Panc1 (cell line): ENCODE measurements around the gene SHC3. TPM values are rescaled to one million over a fixed set of nuclear protein-coding genes. Genes with fewer than 3 reads are reported as not detected.

Experiments
- ATAC-seq: fragments of 200-7000 bp; cut with Tn5 transposase; 2 replicates; pipeline ENCODE4 v1.9.1; 2020; ENCODE audit warnings: mild to moderate bottlenecking, moderate library complexity
- BruUV-seq: library from RNA; stranded (reverse); fragments of 400-500 nt; replicated peaks from 2 replicates; lab custom pipeline; 2021; lab: Mats Ljungman, UMichigan
- CTCF ChIA-PET: fragments of 300-600 bp; sonication (Branson Sonifier 250); formaldehyde crosslinking; loops from one replicate; lab custom pipeline; 2022; ENCODE audit warnings: antibody characterized with exemption; lab: Charles Lee
- POLR2A ChIA-PET: fragments of 300-600 bp; sonication (Branson Sonifier 250); formaldehyde crosslinking; loops from one replicate; lab custom pipeline; 2022; ENCODE audit warnings: antibody characterized with exemption; lab: Charles Lee
- DNase-seq: peaks from one replicate; pipeline ENCODE4 v3.0.0-alpha.2; 2010; ENCODE audit warnings: low read depth, low spot score
- H3K27ac ChIP-seq: 2 replicates; pipeline ENCODE4 v1.5.1; 2011; ENCODE audit warnings: mild to moderate bottlenecking, low read length, inconsistent platforms
- H3K27me3 ChIP-seq: fragments of 200-500 bp; sonication (Bioruptor generic); 2 replicates; pipeline ENCODE4 v1.6.0; 2014; ENCODE audit warnings: low read length, inconsistent platforms; ENCODE audit not compliant: control insufficient read depth, insufficient read depth
- H3K36me3 ChIP-seq: fragments of 200-500 bp; sonication (Bioruptor generic); 2 replicates; pipeline ENCODE4 v1.5.1; 2014; ENCODE audit warnings: inconsistent platforms, mild to moderate bottlenecking, low read length, moderate library complexity; ENCODE audit not compliant: control insufficient read depth, insufficient read depth
- H3K4me1 ChIP-seq: 2 replicates; pipeline ENCODE4 v1.5.1; 2011; ENCODE audit warnings: inconsistent platforms, mild to moderate bottlenecking, low read length, moderate library complexity; ENCODE audit not compliant: control insufficient read depth, insufficient read depth
- H3K4me3 ChIP-seq, 2 experiments: 2 replicates each; pipeline ENCODE4 v1.5.1; 2011 to 2012; ENCODE audit warnings: low read depth in 2 of 2, low read length in 2 of 2, mild to moderate bottlenecking in 2 of 2, inconsistent platforms in 1 of 2, moderate library complexity in 1 of 2
- H3K9me3 ChIP-seq: fragments of 200-500 bp; sonication (Bioruptor generic); 2 replicates; pipeline ENCODE4 v1.5.1; 2014; ENCODE audit warnings: low read depth, mild to moderate bottlenecking, inconsistent platforms, low read length, moderate library complexity; ENCODE audit not compliant: control insufficient read depth, insufficient read depth
- POLR2AphosphoS5 ChIP-seq: IDR thresholded peaks from 2 replicates; pipeline ENCODE4 v1.6.1; 2012; ENCODE audit warnings: mild to moderate bottlenecking, low read depth, low read length, moderate library complexity
- SIN3A ChIP-seq: IDR thresholded peaks from 2 replicates; pipeline ENCODE4 v1.6.1; 2012; ENCODE audit warnings: low read depth, mild to moderate bottlenecking, low read length, moderate library complexity, borderline replicate concordance; ENCODE audit not compliant: insufficient read depth
- TCF7L2 ChIP-seq: IDR thresholded peaks from 2 replicates; pipeline ENCODE4 v1.6.1; 2011; ENCODE audit warnings: mild to moderate bottlenecking, low read depth, low read length, inconsistent platforms
- in situ Hi-C: cut with HindIII; loops from 2 replicates; pipeline ENCODE4 v1.10.0; 2016; ENCODE audit warnings: low sequenced_read_pairs, low pct_unique_long_range_greater_than_20kb
- intact Hi-C: fragments of 100-400 bp; cut with micrococcal nuclease; formaldehyde crosslinking; loops from one replicate; pipeline ENCODE4 v1.10.0; 2022; ENCODE audit not compliant: unreplicated experiment
- total RNA-seq: library from RNA; stranded (reverse); gene quantifications from one replicate; pipeline ENCODE4 v1.2.1, GENCODE V29; 2021; ENCODE audit not compliant: unreplicated experiment
- TF ChIP-seq, protein P1 (sequence below), 2 experiments: IDR thresholded peaks; 2 replicates each; pipeline ENCODE4 v1.6.1; 2011 to 2012; ENCODE audit warnings: low read depth in 2 of 2, control low read depth in 1 of 2, low read length in 1 of 2, mild to moderate bottlenecking in 1 of 2, moderate library complexity in 1 of 2; ENCODE audit not compliant: insufficient read depth in 1 of 2
- TF ChIP-seq, protein P2 (sequence below): fragments of 450-650 bp; IDR thresholded peaks from 2 replicates; pipeline ENCODE4 v1.5.1; 2017; ENCODE audit warnings: mild to moderate bottlenecking

The SHC3 gene
- total RNA-seq, 1 experiment from 2014 or later = 1.7 TPM

DNA sequence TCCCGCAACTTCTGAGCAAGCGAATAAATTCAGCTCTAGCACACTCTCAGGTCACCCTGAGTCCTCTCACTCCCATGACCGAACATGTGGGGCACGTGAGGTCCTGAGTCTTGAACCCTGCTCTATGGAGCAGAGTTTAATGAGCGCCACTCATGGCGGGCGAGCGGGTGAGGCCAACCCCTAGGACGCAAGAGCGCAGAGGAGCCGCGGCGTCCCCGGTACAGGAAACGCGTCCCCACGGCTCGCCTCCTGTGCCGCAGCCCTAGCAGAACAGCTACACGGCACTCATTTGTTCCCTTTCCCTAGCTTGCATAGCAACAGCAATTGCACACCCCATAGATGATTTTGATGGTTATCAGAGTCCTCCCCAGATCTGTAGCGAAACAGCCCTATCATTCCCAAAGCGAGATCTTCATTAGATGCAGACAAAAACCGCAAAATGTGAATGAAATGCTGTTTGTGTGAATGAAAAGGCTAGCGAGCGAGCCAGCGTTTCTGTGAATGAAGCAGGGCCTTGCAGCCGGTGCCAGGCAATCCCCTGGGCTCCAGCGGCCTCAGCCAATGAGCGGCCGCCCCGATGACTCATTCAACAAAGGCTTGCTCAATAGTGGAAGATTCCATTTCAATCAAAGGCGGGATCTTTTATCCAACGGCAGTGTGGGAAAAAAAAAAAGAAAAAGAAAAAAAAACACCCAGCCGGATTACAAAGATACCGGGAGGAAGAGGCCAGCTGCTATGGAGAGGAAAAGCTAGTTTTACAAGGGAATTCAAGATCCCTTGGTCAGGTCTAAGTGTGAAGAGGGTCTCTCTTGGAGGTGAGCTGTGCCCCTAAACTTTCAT lies 1.5 kb upstream of the SHC3 start:
- Histone ChIP-seq H3K4me1 (peaks cover 8% of the 10 kb centered on the region), H3K36me3 (no peaks in the 10 kb centered on the region), H3K27me3 (no peaks in the 10 kb centered on the region), H3K4me3 (peak overlapping the region; percentile 50 to 61), H3K27ac (peak overlapping the region; percentile 94), H3K9me3 (no peaks in the 10 kb centered on the region)
- in situ Hi-C loops = no loop called here
- DNase-seq (peak; percentile 63), ATAC-seq (peak; percentile 91)
- intact Hi-C loops = loop anchor here (5.0 kb wide), 1 partner anchor 97 kb away; no protein-coding TSS in a partner anchor
- BruUV-seq = TSS peak; percentile 70
- CTCF ChIA-PET = interaction anchor here (0.7 kb wide), 1 partner anchor 99 kb away, joined by 3 read pairs; no protein-coding TSS in a partner anchor
- POLR2A ChIA-PET = interaction anchor here (0.5 kb wide), 1 partner anchor 639 kb away, joined by 6 read pairs; no protein-coding TSS in a partner anchor
- TF ChIP-seq POLR2AphosphoS5 (peak; percentile 50), TCF7L2 (peak; percentile 74), SIN3A (no peak)
- TF ChIP-seq, protein P1, sequence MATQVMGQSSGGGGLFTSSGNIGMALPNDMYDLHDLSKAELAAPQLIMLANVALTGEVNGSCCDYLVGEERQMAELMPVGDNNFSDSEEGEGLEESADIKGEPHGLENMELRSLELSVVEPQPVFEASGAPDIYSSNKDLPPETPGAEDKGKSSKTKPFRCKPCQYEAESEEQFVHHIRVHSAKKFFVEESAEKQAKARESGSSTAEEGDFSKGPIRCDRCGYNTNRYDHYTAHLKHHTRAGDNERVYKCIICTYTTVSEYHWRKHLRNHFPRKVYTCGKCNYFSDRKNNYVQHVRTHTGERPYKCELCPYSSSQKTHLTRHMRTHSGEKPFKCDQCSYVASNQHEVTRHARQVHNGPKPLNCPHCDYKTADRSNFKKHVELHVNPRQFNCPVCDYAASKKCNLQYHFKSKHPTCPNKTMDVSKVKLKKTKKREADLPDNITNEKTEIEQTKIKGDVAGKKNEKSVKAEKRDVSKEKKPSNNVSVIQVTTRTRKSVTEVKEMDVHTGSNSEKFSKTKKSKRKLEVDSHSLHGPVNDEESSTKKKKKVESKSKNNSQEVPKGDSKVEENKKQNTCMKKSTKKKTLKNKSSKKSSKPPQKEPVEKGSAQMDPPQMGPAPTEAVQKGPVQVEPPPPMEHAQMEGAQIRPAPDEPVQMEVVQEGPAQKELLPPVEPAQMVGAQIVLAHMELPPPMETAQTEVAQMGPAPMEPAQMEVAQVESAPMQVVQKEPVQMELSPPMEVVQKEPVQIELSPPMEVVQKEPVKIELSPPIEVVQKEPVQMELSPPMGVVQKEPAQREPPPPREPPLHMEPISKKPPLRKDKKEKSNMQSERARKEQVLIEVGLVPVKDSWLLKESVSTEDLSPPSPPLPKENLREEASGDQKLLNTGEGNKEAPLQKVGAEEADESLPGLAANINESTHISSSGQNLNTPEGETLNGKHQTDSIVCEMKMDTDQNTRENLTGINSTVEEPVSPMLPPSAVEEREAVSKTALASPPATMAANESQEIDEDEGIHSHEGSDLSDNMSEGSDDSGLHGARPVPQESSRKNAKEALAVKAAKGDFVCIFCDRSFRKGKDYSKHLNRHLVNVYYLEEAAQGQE (IDR thresholded peaks at IDR 0.05; ENCODE audit: insufficient read depth in 1 of 2, low read depth in 2 of 2, low read length in 1 of 2) = no peak
- TF ChIP-seq, protein P2, sequence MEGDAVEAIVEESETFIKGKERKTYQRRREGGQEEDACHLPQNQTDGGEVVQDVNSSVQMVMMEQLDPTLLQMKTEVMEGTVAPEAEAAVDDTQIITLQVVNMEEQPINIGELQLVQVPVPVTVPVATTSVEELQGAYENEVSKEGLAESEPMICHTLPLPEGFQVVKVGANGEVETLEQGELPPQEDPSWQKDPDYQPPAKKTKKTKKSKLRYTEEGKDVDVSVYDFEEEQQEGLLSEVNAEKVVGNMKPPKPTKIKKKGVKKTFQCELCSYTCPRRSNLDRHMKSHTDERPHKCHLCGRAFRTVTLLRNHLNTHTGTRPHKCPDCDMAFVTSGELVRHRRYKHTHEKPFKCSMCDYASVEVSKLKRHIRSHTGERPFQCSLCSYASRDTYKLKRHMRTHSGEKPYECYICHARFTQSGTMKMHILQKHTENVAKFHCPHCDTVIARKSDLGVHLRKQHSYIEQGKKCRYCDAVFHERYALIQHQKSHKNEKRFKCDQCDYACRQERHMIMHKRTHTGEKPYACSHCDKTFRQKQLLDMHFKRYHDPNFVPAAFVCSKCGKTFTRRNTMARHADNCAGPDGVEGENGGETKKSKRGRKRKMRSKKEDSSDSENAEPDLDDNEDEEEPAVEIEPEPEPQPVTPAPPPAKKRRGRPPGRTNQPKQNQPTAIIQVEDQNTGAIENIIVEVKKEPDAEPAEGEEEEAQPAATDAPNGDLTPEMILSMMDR = no peak

DNA sequence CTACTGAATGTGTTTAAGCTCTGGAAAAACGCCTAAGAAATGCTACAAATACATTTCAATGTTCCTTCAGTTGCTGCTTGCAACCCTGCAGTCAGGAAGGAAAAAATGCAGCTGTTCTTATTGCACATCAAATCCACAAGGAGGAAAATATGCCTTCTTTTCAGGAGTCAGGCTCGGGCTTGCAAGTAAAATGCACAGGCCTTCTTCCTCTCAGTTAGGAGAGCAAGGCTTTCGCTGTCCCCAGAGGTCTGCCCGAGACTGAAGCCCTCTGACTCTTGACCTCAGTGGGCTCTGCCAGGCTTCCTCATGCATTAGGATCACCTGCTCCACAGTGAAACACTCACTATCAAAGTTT lies 899 bp upstream of the SHC3 start:
- BruUV-seq = no TSS peak
- ChIA-PET POLR2A (no interaction called here), CTCF (interaction anchor here (0.7 kb wide), 1 partner anchor 99 kb away, joined by 3 read pairs; no protein-coding TSS in a partner anchor)
- in situ Hi-C loops = no loop called here
- peak overlapping the region; percentile 94 for H3K27ac ChIP-seq
- DNase-seq (no peak), ATAC-seq (peak; percentile 10)
- intact Hi-C loops = no loop called here
- H3K27me3 ChIP-seq = no peaks in the 10 kb centered on the region
- H3K4me3 ChIP-seq = peak overlapping the region; percentile 50 to 61
- H3K9me3 ChIP-seq = no peaks in the 10 kb centered on the region
- TF ChIP-seq, protein P1 (IDR thresholded peaks at IDR 0.05; ENCODE audit: insufficient read depth in 1 of 2, low read depth in 2 of 2, low read length in 1 of 2) = no peak
- TF ChIP-seq POLR2AphosphoS5 = no peak
- TF ChIP-seq TCF7L2 = no peak
- TF ChIP-seq, protein P2 = no peak
- TF ChIP-seq SIN3A = no peak
- H3K4me1 ChIP-seq = peaks cover 8% of the 10 kb centered on the region
- no peaks in the 10 kb centered on the region for H3K36me3 ChIP-seq
